DMS 273 (cell line): ENCODE data around the gene RPRM.
"Not testable (repeated sequence)": the region's sequence is repeated elsewhere in the genome, so short reads cannot be mapped to it uniquely, and the experiment has no call there.

Source experiments
- DNase-seq: peaks from one replicate; lab custom pipeline; 2025; ENCODE audit not compliant: unreplicated experiment; lab: John Stamatoyannopoulos, UW

Gene RPRM

DNA sequence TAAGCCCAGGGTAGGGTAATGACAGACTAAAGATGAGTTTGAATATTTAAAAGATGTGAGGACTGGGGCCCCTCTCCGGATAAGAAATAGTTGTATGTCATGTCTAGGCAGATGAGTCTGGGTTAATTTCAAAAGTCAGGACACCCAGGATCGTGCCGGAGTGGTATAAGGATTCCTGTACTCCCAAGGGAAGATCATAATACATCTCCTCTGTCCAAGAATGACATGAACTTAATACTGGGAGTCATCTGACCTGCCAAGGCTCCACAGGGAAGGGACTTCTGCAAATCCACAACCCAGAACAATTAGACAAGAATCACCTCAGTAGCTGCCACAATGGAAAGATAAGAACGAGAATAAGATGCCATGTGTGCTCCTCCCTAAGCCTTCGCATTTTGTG lies 17.1 kb downstream of the RPRM start:
- DNase-seq = no peak

GRCh38 chr2:153455861-153456260 lies 22.7 kb downstream of the RPRM start:
- DNase-seq = no peak

DNA sequence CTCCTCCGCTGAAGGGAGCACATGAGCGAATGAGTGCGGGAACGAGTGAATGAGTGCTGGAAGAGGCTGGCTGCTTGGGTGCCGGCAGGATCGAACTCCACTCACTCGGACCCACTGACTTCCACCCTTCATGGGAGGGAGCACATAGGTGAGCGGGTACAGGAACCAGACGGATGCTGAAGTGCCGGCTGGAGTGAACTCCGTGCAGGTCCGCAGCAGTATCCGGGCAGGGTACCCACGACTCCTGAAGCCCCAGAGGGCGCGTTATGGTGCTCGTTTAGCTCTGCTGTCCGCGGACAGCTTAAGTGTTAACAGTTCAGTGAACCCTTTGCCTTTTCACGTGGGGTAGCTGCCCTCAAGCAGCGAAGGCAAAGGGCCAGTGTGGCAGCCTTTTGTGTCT lies 23.2 kb downstream of the RPRM start:
- no peak for DNase-seq

- no peak for DNase-seq
These were observed 27.0 kb downstream of the RPRM start for GRCh38 chr2:153451611-153452010.

- no peak for DNase-seq
These were observed 35.5 kb downstream of the RPRM start for GRCh38 chr2:153443106-153443505.

GRCh38 chr2:153442616-153443015 lies 35.9 kb downstream of the RPRM start:
- DNase-seq = not testable (repeated sequence)

DNA sequence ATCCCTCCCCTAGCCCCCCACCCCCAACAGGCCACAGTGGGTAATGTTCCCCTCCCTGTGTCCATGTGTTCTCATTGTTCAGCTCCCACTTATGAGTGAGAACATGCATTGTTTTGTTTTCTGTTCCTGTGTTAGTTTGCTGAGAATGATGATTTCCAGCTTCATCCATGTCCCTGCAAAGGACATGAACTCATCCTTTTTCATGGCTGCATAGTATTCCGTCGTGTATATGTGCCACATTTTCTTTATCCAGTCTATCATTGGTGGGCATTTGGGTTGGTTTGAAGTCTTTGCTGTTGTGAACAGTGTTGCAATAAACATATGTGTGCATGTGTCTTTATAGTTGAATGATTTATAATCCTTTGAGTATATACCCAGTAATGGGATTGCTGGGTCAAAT lies 38.5 kb downstream of the RPRM start:
- DNase-seq = not testable (repeated sequence)

GRCh38 chr2:153433403-153433802 lies 45.2 kb downstream of the RPRM start:
- no peak for DNase-seq

DNA sequence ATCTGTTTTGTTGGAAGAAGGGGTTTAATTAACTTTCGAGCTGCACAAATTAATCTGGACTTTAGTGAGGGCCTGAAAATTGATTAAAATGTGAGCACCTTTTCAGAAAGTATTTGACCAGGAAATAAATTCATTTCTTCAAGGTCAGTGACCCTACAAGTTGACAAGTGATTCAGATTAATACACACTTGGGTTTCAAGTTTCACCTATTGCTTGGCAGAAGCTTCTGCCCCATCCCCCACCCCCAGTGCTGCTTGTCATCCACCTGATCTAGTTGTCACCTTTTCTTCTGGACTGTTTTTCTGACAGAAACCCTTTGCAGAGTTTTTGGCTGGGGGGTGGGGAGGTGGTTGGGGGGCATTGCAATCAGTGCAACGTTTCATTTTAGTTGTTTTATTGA lies 46.2 kb downstream of the RPRM start:
- DNase-seq = no peak

DNA sequence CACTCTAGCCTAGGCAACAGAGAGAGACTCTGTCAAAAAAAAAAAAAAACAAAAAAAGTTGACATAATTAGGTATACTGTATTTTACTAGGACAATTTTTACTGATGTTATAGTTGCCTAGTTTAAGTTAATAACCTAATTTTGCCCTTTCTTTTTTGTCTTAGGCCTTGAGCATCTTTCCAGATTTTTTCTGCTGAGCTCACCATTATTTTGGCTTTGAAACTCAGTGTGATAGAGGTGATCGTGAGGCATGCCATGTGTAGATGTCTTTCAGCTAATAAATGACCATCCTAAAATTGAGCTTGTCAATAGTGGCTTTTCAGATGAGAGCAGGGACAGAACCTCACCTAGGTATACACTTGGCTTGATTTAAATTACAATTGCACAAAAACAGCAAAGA lies 47.4 kb downstream of the RPRM start:
- DNase-seq = no peak
